ENCODE measurements around the gene SULT2B1.
A peak's percentile ranks its signal among the peaks of the same experiment; 100 is the strongest.

SULT2B1 gene

GRCh38 chr19:48634424-48635262, 82.7 kb downstream of the SULT2B1 start:
- DNase-seq (ENCODE audit: low read depth) = peak; percentile 80

- no peak for DNase-seq (ENCODE audit: low read depth)
These were observed 83.4 kb downstream of the SULT2B1 start for GRCh38 chr19:48635263-48635965.

GRCh38 chr19:48635966-48636858, 84.2 kb downstream of the SULT2B1 start:
- DNase-seq (ENCODE audit: low read depth) = no peak

GRCh38 chr19:48636859-48637448, 85.0 kb downstream of the SULT2B1 start, which contains the start of gene DBP:
Gene DBP (minus strand): TSS chr19:48637379. CDS start chr19:48636994, 385 bp downstream.
- no peak for DNase-seq (ENCODE audit: low read depth)

GRCh38 chr19:48637449-48637947, 85.5 kb downstream of the SULT2B1 start:
- peak; percentile 99 for DNase-seq (ENCODE audit: low read depth)

GRCh38 chr19:48637948-48638830, 86.2 kb downstream of the SULT2B1 start:
- DNase-seq (ENCODE audit: low read depth) = peak; percentile 61

GRCh38 chr19:48638831-48639381, 86.9 kb downstream of the SULT2B1 start:
- DNase-seq (ENCODE audit: low read depth) = no peak

- no peak for DNase-seq (ENCODE audit: low read depth)
These were observed 87.8 kb downstream of the SULT2B1 start for GRCh38 chr19:48639483-48640375.

- DNase-seq (ENCODE audit: low read depth) = no peak
These were observed 89.9 kb downstream of the SULT2B1 start for GRCh38 chr19:48641850-48642249.

- no peak for DNase-seq (ENCODE audit: low read depth)
These were observed 90.9 kb downstream of the SULT2B1 start for GRCh38 chr19:48642862-48643261.

- no peak for DNase-seq (ENCODE audit: low read depth)
These were observed 92.4 kb downstream of the SULT2B1 start for GRCh38 chr19:48644355-48644754.

GRCh38 chr19:48644839-48645619, 93.1 kb downstream of the SULT2B1 start:
- peak; percentile 49 for DNase-seq (ENCODE audit: low read depth)

GRCh38 chr19:48645620-48646000, 93.6 kb downstream of the SULT2B1 start:
- DNase-seq (ENCODE audit: low read depth) = no peak

- DNase-seq (ENCODE audit: low read depth) = peak; percentile 88
These were observed 94.2 kb downstream of the SULT2B1 start, which contains the start of gene CA11 for GRCh38 chr19:48646001-48646721. Gene CA11 (minus strand): TSS chr19:48646187. CDS start chr19:48645632, 555 bp downstream.

- no peak for DNase-seq (ENCODE audit: low read depth)
These were observed 94.8 kb downstream of the SULT2B1 start for GRCh38 chr19:48646722-48647216.

GRCh38 chr19:48648134-48648533, 96.2 kb downstream of the SULT2B1 start:
- DNase-seq (ENCODE audit: low read depth) = no peak
